K562 (cell line): ENCODE measurements around the gene AKAP6.

Experiments
- JUN ChIP-seq, 2 experiments: sonication (generic) in 1 of 2; formaldehyde crosslinking in 1 of 2; IDR thresholded peaks; 2 replicates each; pipeline versions ENCODE4 v1.6.1 to v1.8.0; 2012 to 2022; ENCODE audit warnings: borderline replicate concordance in 2 of 2, mild to moderate bottlenecking in 2 of 2, improper control_type of control experiment in 1 of 2, low read depth in 1 of 2, low read length in 1 of 2, missing genetic modification reagents in 1 of 2
- JUNB ChIP-seq: fragments of 450-650 bp; formaldehyde crosslinking; conservative IDR thresholded peaks from 2 replicates; pipeline ENCODE4 v1.4.0; 2020; ENCODE audit warnings: mild to moderate bottlenecking
- MCM3 ChIP-seq: fragments of 450-650 bp; IDR thresholded peaks from 2 replicates; pipeline ENCODE4 v1.6.1; 2016
- NFYB ChIP-seq: IDR thresholded peaks from 2 replicates; pipeline ENCODE4 v1.6.1; 2011; ENCODE audit warnings: mild to moderate bottlenecking, moderate library complexity; ENCODE audit not compliant: insufficient read length; ENCODE audit errors: extremely low read depth
- POLR2A ChIP-seq: fragments of 450-650 bp; conservative IDR thresholded peaks from 2 replicates; pipeline ENCODE4 v1.6.1; 2016
- RCOR1 ChIP-seq, 2 experiments: IDR thresholded peaks; 2 replicates each; pipeline ENCODE4 v1.6.1; 2012; ENCODE audit warnings: low read depth in 2 of 2, low read length in 2 of 2, borderline replicate concordance in 1 of 2, improper control_type of control experiment in 1 of 2
- SMC3 ChIP-seq: conservative IDR thresholded peaks from 2 replicates; pipeline ENCODE4 v1.6.1; 2011; ENCODE audit warnings: low read depth, low read length, improper control_type of control experiment; ENCODE audit not compliant: insufficient read depth
- ZNF232 ChIP-seq: sonication (generic); formaldehyde crosslinking; IDR thresholded peaks from 2 replicates; pipeline ENCODE4 v1.8.0; 2022; ENCODE audit warnings: mild to moderate bottlenecking, missing genetic modification reagents
- ZSCAN29 ChIP-seq: fragments of 450-650 bp; IDR thresholded peaks from 2 replicates; pipeline ENCODE4 v1.6.1; 2017
- TF ChIP-seq, protein P1 (sequence below), 3 experiments: IDR thresholded peaks in 2 of 3; conservative IDR thresholded peaks in 1 of 3; 2 replicates each; pipeline ENCODE4 v1.5.1; 2011 to 2012; ENCODE audit warnings: low read length in 3 of 3, mild to moderate bottlenecking in 3 of 3, control low read depth in 2 of 3, improper control_type of control experiment in 1 of 3, inconsistent platforms in 1 of 3, low read depth in 1 of 3, mixed read lengths in 1 of 3, moderate library complexity in 1 of 3; ENCODE audit not compliant: insufficient read depth in 2 of 3
- TF ChIP-seq, protein P2 (sequence below): fragments of 450-650 bp; IDR thresholded peaks from 2 replicates; pipeline ENCODE4 v1.6.1; 2016; ENCODE audit warnings: antibody characterized with exemption
- TF ChIP-seq, protein P3 (sequence below), 2 experiments: fragments of 450-650 bp in 1 of 2; sonication (generic) in 1 of 2; formaldehyde crosslinking; conservative IDR thresholded peaks; 2 replicates each; pipeline versions ENCODE4 v1.4.0 to v1.8.1; 2020 to 2022; ENCODE audit warnings: mild to moderate bottlenecking in 1 of 2, missing genetic modification reagents in 1 of 2

DNA sequence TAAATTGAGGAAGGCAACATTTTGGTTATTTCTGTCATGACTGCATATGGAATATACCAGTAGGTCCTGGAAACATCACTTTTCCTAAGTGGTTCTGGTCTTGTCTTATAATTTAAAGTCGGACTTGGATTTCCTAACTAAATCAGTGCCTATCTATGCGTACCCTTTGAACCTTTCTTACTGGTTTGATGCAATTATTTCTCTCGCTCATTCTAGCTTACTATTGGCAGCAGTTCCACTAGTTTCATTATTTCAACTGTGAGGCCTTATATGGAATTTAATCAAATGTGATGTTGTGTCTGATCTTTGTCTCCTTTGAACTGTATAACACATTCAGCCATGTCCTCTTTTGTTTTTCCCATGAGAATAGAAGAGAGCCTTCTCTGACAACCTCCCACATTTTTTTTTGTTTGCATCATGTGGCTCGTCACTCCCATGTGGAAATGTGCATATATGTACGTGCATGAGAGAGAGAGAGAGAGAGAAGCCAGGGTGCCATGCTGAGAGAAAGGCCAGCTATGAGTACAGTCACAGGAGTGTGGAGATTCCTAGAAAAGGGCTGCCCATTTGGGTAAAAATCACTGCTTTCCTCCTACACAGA, 48.0 kb downstream of the AKAP6 start:
- TF ChIP-seq JUNB = no peak
- no peak for TF ChIP-seq SMC3
- TF ChIP-seq POLR2A = no peak
- no peak for TF ChIP-seq RCOR1 (IDR thresholded peaks at IDR 0.05; ENCODE audit: borderline replicate concordance in 1 of 2, low read depth in 2 of 2, low read length in 2 of 2)
- TF ChIP-seq MCM3 = no peak
- TF ChIP-seq, protein P1, sequence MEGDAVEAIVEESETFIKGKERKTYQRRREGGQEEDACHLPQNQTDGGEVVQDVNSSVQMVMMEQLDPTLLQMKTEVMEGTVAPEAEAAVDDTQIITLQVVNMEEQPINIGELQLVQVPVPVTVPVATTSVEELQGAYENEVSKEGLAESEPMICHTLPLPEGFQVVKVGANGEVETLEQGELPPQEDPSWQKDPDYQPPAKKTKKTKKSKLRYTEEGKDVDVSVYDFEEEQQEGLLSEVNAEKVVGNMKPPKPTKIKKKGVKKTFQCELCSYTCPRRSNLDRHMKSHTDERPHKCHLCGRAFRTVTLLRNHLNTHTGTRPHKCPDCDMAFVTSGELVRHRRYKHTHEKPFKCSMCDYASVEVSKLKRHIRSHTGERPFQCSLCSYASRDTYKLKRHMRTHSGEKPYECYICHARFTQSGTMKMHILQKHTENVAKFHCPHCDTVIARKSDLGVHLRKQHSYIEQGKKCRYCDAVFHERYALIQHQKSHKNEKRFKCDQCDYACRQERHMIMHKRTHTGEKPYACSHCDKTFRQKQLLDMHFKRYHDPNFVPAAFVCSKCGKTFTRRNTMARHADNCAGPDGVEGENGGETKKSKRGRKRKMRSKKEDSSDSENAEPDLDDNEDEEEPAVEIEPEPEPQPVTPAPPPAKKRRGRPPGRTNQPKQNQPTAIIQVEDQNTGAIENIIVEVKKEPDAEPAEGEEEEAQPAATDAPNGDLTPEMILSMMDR (IDR thresholded peaks at IDR 0.05 in 2 of 3, conservative IDR thresholded peaks at IDR 0.05 in 1 of 3; ENCODE audit: insufficient read depth in 2 of 3, low read depth in 1 of 3, low read length in 3 of 3) = no peak
- no peak for TF ChIP-seq NFYB
- TF ChIP-seq, protein P2, sequence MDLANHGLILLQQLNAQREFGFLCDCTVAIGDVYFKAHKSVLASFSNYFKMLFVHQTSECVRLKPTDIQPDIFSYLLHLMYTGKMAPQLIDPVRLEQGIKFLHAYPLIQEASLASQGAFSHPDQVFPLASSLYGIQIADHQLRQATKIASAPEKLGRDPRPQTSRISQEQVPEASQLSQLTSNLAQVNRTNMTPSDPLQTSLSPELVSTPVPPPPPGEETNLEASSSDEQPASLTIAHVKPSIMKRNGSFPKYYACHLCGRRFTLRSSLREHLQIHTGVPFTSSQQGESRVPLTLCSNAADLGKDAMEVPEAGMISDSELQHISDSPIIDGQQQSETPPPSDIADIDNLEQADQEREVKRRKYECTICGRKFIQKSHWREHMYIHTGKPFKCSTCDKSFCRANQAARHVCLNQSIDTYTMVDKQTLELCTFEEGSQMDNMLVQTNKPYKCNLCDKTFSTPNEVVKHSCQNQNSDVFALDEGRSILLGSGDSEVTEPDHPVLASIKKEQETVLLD = no peak
- TF ChIP-seq, protein P3, sequence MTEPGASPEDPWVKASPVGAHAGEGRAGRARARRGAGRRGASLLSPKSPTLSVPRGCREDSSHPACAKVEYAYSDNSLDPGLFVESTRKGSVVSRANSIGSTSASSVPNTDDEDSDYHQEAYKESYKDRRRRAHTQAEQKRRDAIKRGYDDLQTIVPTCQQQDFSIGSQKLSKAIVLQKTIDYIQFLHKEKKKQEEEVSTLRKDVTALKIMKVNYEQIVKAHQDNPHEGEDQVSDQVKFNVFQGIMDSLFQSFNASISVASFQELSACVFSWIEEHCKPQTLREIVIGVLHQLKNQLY (CRISPR knock-in tag; conservative IDR thresholded peaks at IDR 0.05) = no peak
- no peak for TF ChIP-seq ZNF232 (CRISPR knock-in tag)
- no peak for TF ChIP-seq ZSCAN29
- no peak for TF ChIP-seq JUN (IDR thresholded peaks at IDR 0.05; ENCODE audit: borderline replicate concordance, low read depth, low read length)
- no peak for TF ChIP-seq JUN (CRISPR knock-in tag; IDR thresholded peaks at IDR 0.05; ENCODE audit: borderline replicate concordance)
